Osteoblast (primary cell): Measurements from ENCODE around the gene C3orf38. TPM values are rescaled to one million over a fixed set of nuclear protein-coding genes. Genes with fewer than 3 reads are reported as not detected.
A peak's percentile ranks its signal among the peaks of the same experiment; 100 is the strongest.

Experiments used
- DNase-seq: peaks from one replicate; pipeline ENCODE4 v3.0.0; 2011; ENCODE audit warnings: low spot score, mixed read lengths; ENCODE audit not compliant: insufficient read length; ENCODE audit errors: missing footprints
- H2AFZ ChIP-seq: 2 replicates; pipeline ENCODE4 v1.6.0; 2011; ENCODE audit warnings: mild to moderate bottlenecking, low read length
- H3K27ac ChIP-seq: 2 replicates; pipeline ENCODE4 v1.5.1; 2011; ENCODE audit warnings: mild to moderate bottlenecking, low read depth, low read length, moderate library complexity
- H3K27me3 ChIP-seq: 2 replicates; pipeline ENCODE4 v1.6.0; 2012; ENCODE audit warnings: mild to moderate bottlenecking, control low read depth, inconsistent platforms, low read length, moderate library complexity; ENCODE audit not compliant: insufficient read depth
- H3K36me3 ChIP-seq: 2 replicates; pipeline ENCODE4 v1.5.1; 2011; ENCODE audit warnings: mild to moderate bottlenecking, low read length, control low read depth, moderate library complexity; ENCODE audit not compliant: insufficient read depth
- H3K4me1 ChIP-seq: 2 replicates; pipeline ENCODE4 v1.5.1; 2011; ENCODE audit warnings: mild to moderate bottlenecking, low read length, control low read depth, moderate library complexity; ENCODE audit not compliant: insufficient read depth
- H3K4me2 ChIP-seq: 2 replicates; pipeline ENCODE4 v1.6.0; 2011; ENCODE audit warnings: mild to moderate bottlenecking, low read length; ENCODE audit not compliant: insufficient read depth
- H3K4me3 ChIP-seq: fragments of 200-600 bp; sonication (generic); 3 replicates; pipeline ENCODE4 v1.5.1; 2012; ENCODE audit warnings: mild to moderate bottlenecking, low read length, inconsistent platforms; ENCODE audit not compliant: insufficient read depth
- H3K79me2 ChIP-seq: 2 replicates; pipeline ENCODE4 v1.6.0; 2012; ENCODE audit warnings: mild to moderate bottlenecking, low read length, control low read depth, inconsistent platforms; ENCODE audit not compliant: insufficient read depth
- H3K9me3 ChIP-seq: 2 replicates; pipeline ENCODE4 v1.5.1; 2011; ENCODE audit warnings: low read depth, low read length, control low read depth
- H4K20me1 ChIP-seq: 2 replicates; pipeline ENCODE4 v1.6.0; 2012; ENCODE audit warnings: mild to moderate bottlenecking, low read length, control low read depth; ENCODE audit not compliant: insufficient read depth
- total RNA-seq: library from RNA; depleted of rRNA; stranded (reverse); fragments of >200 nt; gene quantifications from 2 replicates; pipeline ENCODE4 v1.2.3, GENCODE V29; 2012
- TF ChIP-seq, protein P1 (sequence below): IDR thresholded peaks from 2 replicates; pipeline ENCODE4 v1.5.1; 2011; ENCODE audit warnings: mild to moderate bottlenecking, low read depth, low read length, moderate library complexity; ENCODE audit errors: extremely low read depth

Gene C3orf38
- total RNA-seq, 1 donor: 35.5 TPM

- H3K4me3 ChIP-seq: peak overlapping the region; percentile 99
- H4K20me1 ChIP-seq: peaks cover 4% of the 10 kb centered on the region
- H3K79me2 ChIP-seq: peaks cover 52% of the 10 kb centered on the region
- peak overlapping the region; percentile 97 for H2AFZ ChIP-seq
- H3K27ac ChIP-seq: peak overlapping the region; percentile 92
- H3K4me2 ChIP-seq: peak overlapping the region; percentile 97
- DNase-seq: no peak
- peaks cover 7% of the 10 kb centered on the region for H3K36me3 ChIP-seq
- H3K9me3 ChIP-seq: no peaks in the 10 kb centered on the region
- H3K4me1 ChIP-seq: peaks cover 2% of the 10 kb centered on the region
- TF ChIP-seq, protein P1, sequence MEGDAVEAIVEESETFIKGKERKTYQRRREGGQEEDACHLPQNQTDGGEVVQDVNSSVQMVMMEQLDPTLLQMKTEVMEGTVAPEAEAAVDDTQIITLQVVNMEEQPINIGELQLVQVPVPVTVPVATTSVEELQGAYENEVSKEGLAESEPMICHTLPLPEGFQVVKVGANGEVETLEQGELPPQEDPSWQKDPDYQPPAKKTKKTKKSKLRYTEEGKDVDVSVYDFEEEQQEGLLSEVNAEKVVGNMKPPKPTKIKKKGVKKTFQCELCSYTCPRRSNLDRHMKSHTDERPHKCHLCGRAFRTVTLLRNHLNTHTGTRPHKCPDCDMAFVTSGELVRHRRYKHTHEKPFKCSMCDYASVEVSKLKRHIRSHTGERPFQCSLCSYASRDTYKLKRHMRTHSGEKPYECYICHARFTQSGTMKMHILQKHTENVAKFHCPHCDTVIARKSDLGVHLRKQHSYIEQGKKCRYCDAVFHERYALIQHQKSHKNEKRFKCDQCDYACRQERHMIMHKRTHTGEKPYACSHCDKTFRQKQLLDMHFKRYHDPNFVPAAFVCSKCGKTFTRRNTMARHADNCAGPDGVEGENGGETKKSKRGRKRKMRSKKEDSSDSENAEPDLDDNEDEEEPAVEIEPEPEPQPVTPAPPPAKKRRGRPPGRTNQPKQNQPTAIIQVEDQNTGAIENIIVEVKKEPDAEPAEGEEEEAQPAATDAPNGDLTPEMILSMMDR: no peak
- H3K27me3 ChIP-seq: no peaks in the 10 kb centered on the region
Measured at GRCh38 chr3:88148651-88149050, 1.1 kb upstream of the C3orf38 start.

- H3K4me3 ChIP-seq: peak overlapping the region; percentile 99
- peak overlapping the region; percentile 92 for H3K27ac ChIP-seq
- peak overlapping the region; percentile 97 for H2AFZ ChIP-seq
- H3K9me3 ChIP-seq: no peaks in the 10 kb centered on the region
- H3K36me3 ChIP-seq: peaks cover 12% of the 10 kb centered on the region
- H3K27me3 ChIP-seq: no peaks in the 10 kb centered on the region
- DNase-seq: no peak
- TF ChIP-seq, protein P1: no peak
- peaks cover 2% of the 10 kb centered on the region for H3K4me1 ChIP-seq
- H3K79me2 ChIP-seq: peaks cover 52% of the 10 kb centered on the region
- H3K4me2 ChIP-seq: peak overlapping the region; percentile 97
- H4K20me1 ChIP-seq: peaks cover 4% of the 10 kb centered on the region
Measured at GRCh38 chr3:88149101-88149508, 654 bp upstream of the C3orf38 start.

GRCh38 chr3:88150371-88150770 lies 612 bp downstream of the C3orf38 start:
- Histone ChIP-seq H3K27ac (peak overlapping the region; percentile 92), H3K4me2 (peak overlapping the region; percentile 97), H3K36me3 (peaks cover 22% of the 10 kb centered on the region), H3K79me2 (peaks cover 60% of the 10 kb centered on the region), H3K27me3 (no peaks in the 10 kb centered on the region), H3K4me1 (peaks cover 2% of the 10 kb centered on the region), H3K4me3 (peak overlapping the region; percentile 99), H3K9me3 (no peaks in the 10 kb centered on the region), H2AFZ (peak overlapping the region; percentile 97), H4K20me1 (peaks cover 4% of the 10 kb centered on the region)
- no peak for DNase-seq
- TF ChIP-seq, protein P1: no peak

DNA sequence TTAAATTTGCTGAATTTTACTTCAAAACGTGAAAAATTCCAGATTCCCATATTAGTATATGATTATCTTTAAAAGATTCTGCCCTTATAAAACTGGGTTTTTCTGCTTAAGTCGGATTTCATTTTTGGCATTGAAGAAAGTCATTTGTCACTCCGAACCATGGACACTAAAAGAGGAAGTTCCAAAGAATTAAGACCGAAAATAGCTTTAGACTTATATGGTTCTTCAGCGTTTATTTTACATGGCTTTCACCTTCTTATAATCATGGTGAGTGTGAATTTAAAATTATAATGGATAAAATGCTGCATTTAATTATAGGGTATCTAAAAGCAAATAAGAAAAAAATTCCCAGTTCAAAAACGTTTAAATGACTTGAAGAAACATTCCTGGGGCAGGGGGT lies 1.0 kb downstream of the C3orf38 start:
- DNase-seq: peak; percentile 35
- TF ChIP-seq, protein P1: no peak
- Histone ChIP-seq H2AFZ (peak overlapping the region; percentile 51), H3K79me2 (peaks cover 59% of the 10 kb centered on the region), H3K27ac (peak overlapping the region; percentile 92), H3K4me3 (peak overlapping the region; percentile 99), H3K4me2 (peak overlapping the region; percentile 97), H3K9me3 (no peaks in the 10 kb centered on the region), H4K20me1 (peaks cover 4% of the 10 kb centered on the region), H3K4me1 (peaks cover 2% of the 10 kb centered on the region), H3K27me3 (no peaks in the 10 kb centered on the region), H3K36me3 (peaks cover 25% of the 10 kb centered on the region)
